Coronary artery (tissue), 2 donors: ENCODE measurements around the gene FSCN2.

Experiments
- DNase-seq: peaks from one replicate; pipeline ENCODE4 v3.0.0-alpha.2; 2017; ENCODE audit warnings: low spot score
- H3K27ac ChIP-seq, 2 donors: fragments of 200-600 bp; sonication (generic); one replicate each; pipeline ENCODE4 v1.5.1; 2016 to 2019
- H3K4me3 ChIP-seq: fragments of 200-600 bp; sonication (generic); 2 replicates; pipeline ENCODE4 v1.5.1; 2016; ENCODE audit warnings: mild to moderate bottlenecking, moderate library complexity
- TF ChIP-seq, protein P1 (sequence below): fragments of 200-600 bp; sonication (generic); IDR thresholded peaks from one replicate; pipeline ENCODE4 v1.5.1; 2019; ENCODE audit warnings: antibody characterized with exemption

FSCN2 gene

DNA sequence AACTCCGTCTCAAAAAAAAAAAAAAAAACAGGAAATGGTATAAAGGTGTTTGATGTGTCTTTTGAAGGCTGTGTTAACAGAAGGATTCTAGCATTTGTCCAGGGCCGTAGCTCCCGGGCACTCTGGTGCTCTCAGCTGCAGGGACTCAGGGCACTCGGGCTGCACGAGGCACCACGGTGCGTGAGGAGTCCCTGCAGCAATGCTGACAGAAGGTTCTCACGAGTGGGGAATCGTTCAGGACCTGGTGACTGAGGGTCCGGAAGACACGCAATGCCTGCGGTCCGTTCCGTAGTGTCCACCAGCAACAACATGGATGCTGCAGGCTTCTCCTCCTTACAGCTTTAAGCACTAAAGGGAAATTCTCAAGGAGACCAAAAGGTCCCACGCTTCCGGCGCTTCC is 36.6 kb downstream of the FSCN2 start:
- H3K27ac ChIP-seq = peak overlapping the region in 1 of 2 donors; percentile 86
- no peak overlapping the region for H3K4me3 ChIP-seq
- TF ChIP-seq, protein P1, sequence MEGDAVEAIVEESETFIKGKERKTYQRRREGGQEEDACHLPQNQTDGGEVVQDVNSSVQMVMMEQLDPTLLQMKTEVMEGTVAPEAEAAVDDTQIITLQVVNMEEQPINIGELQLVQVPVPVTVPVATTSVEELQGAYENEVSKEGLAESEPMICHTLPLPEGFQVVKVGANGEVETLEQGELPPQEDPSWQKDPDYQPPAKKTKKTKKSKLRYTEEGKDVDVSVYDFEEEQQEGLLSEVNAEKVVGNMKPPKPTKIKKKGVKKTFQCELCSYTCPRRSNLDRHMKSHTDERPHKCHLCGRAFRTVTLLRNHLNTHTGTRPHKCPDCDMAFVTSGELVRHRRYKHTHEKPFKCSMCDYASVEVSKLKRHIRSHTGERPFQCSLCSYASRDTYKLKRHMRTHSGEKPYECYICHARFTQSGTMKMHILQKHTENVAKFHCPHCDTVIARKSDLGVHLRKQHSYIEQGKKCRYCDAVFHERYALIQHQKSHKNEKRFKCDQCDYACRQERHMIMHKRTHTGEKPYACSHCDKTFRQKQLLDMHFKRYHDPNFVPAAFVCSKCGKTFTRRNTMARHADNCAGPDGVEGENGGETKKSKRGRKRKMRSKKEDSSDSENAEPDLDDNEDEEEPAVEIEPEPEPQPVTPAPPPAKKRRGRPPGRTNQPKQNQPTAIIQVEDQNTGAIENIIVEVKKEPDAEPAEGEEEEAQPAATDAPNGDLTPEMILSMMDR = no peak
- no peak for DNase-seq

DNA sequence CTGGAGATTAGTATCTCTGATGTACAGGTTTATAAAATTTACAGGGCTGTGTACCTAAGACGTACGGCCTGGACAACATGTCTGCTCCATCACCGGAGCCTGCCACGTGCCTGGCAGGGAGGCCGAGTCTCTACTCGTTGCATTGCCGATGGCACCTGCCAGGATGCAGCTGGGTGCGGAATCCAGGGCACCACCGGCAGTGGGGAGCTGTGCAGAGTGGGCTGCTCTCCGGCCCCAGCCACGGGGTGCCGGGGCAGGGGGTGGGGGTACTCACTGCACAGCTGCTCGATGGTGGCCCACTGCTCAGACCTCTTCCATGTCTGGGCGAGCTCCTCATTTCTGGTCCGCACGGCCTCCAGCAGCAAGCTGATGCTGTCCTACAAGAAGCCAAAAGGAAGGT is 37.1 kb downstream of the FSCN2 start:
- Histone ChIP-seq H3K4me3 (no peak overlapping the region), H3K27ac (peak overlapping the region in 1 of 2 donors; percentile 86)
- DNase-seq = no peak
- TF ChIP-seq, protein P1 = no peak

DNA sequence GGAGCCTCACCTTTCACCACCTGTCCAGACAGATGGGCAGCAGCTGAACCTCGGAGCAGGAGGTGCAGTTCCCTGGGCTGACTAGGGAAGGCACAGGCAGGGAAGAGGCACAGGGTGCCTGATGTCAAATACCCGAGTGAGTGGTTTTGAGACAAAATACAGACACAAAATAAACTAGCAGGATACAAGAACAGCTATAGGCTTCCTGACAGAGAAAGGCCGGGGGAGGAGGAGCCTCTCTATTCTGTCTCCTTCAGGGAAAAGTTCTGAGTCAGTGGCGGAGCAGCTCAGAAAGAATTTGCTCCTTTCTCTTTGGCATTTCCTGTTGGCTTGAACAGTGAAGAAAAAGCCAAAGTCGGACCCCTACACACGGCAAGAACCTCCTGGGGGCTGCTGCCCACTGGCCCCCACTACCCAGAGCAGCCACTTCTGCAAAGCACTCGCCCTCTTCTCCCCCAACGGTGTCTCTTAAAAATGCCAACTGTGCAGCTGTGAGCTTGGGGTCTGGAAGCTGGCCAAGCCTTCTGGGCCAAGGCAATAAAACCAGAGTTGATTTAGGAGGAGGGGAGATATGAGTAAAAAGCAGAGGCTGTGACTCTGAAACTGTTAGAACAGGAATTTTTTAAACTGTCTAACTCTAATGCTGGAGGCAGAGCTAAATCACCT is 38.4 kb downstream of the FSCN2 start:
- TF ChIP-seq, protein P1 = no peak
- peak; percentile 89 for DNase-seq
- H3K27ac ChIP-seq = peak overlapping the region; percentile 79 to 86
- H3K4me3 ChIP-seq = peak overlapping the region; percentile 51

DNA sequence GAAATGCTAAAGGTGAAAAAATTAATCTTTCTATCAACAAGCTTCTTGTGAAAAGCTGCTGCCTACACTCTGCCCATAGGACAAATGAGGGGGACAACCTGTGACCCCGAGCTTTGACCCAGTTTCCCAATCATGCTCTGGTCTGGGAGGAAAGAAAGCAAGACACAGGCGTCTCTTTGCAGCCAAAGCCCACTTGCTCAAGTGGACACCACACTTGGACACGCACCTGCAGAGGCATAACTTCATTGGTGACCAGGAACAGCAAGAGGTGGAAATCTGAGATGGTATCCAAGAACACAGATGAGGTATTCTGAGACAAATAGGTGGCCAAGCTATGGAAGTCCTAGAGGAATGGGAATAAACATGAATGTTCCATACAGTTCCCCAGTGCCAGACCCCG is 39.0 kb downstream of the FSCN2 start:
- TF ChIP-seq, protein P1 = no peak
- H3K4me3 ChIP-seq = peak overlapping the region; percentile 51
- H3K27ac ChIP-seq = peak overlapping the region; percentile 79 to 86
- DNase-seq = no peak

DNA sequence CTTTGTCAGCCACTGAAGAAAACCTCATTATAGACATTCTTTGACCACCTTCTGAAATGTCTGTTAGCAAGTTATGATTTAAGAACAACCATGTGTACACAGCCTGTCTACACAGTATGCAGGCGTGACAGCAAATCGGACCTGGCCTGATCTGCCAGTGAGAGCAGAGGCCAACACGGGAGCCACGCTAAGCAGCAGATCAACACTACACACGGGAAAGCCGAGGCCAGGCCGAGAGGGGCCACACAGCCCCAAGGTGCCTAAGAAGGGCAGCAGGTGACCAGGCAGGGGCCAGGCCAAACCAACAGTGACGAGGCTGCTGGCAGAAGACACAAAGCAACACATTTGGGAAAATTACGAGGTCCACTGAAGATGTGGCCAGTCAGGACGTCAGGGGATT is 40.2 kb downstream of the FSCN2 start:
- no peak for DNase-seq
- no peak overlapping the region for H3K4me3 ChIP-seq
- peak overlapping the region; percentile 79 to 86 for H3K27ac ChIP-seq
- TF ChIP-seq, protein P1 = no peak

DNA sequence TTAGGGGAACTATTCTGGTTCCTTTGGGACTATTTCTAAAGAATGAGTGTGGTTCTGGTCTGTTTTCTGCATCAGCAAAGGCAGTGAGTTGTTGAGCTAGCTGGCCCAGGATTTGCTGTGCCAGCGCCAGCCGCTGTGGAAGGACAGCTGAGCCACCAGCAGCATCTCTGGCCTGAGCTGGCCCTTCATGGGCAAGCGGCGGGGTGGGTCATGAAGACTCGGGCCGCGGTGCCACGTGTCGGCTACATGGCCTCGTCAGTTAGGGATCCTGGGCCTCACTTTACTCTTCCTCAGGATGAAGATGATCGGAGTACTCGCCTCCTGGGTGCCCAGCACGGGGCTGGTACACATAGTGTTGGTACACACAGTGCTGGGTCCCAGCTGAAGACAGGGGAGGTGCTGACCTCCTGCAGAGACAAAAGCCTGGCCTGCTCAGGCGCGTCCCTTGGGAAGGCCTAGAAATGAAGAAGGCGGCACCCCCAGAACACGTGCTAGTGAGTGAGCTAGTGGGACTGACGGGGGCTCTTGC is 41.9 kb downstream of the FSCN2 start:
- TF ChIP-seq, protein P1 = no peak
- H3K4me3 ChIP-seq = no peak overlapping the region
- DNase-seq = no peak
- no peak overlapping the region for H3K27ac ChIP-seq

DNA sequence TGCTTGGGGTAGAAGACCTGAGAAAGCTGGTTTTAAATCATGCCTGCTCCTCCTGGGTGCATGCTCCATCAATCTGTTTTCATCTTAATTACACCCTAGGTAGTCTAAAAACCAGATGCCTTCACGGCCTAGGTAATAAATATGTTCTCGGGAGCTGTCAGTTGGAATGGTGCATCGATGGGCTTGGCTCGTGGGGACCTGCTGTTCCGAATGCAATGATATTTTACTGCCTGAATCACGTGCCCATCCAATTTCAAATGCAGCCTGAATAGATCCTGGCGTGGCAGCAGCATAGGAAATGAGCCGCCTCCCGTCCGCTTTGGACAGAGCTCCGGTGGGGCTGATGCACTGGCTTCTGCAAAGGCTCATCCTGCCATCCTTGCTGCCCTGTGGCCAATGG is 42.8 kb downstream of the FSCN2 start:
- TF ChIP-seq, protein P1 = no peak
- DNase-seq = no peak
- Histone ChIP-seq H3K4me3 (no peak overlapping the region), H3K27ac (no peak overlapping the region)
